HG03558 (cell line): Measurements from ENCODE around the gene ZNF557.

Source experiments
- ATAC-seq: cut with Tn5 transposase; IDR thresholded peaks from one replicate; pipeline ENCODE4 v1.9.1; 2021; ENCODE audit warnings: moderate number of reproducible peaks; ENCODE audit not compliant: unreplicated experiment; ENCODE audit errors: extremely low read depth

The ZNF557 gene

DNA sequence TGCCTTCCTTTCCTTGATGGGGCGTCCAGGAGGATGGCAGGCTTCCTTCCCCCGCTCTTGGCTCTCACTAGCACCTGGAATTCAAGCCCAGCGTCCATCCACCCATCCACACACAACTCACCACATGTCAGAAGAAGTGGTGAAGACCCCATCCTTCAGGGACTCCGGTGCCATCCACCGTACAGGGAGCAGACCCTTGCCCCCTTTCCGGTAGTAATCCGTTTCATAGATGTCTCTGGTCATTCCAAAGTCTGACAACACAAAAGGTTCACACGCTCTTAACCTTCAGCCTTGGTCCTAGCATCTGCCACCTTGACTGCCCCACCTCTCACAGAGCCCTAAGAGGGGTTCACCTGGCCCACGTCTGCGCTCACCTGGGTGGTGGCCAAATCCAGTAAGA, 51.0 kb downstream of the ZNF557 start:
- no peak for ATAC-seq

DNA sequence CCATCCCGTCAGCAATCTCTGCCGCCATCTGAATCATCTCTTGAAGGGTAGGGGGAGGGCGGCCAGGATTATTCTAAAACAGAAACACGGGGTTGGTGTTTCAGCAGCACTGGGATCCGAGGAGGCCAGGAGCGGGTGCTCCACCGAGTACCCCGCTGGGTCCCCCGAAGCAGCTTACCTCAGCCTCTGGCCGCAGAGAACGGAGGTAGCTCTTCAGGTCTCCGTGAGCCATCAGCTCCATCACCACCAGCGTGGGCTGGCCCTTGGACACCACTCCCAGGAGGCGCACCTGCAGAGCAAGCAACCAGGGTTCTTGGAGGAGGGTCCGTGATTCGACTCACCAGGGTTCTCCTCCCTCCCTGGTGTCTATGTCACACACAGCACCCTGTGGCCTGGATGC, 53.2 kb downstream of the ZNF557 start:
- ATAC-seq, result no peak

- no peak for ATAC-seq
Observed at GRCh38 chr19:7124782-7125181, 55.3 kb downstream of the ZNF557 start.

DNA sequence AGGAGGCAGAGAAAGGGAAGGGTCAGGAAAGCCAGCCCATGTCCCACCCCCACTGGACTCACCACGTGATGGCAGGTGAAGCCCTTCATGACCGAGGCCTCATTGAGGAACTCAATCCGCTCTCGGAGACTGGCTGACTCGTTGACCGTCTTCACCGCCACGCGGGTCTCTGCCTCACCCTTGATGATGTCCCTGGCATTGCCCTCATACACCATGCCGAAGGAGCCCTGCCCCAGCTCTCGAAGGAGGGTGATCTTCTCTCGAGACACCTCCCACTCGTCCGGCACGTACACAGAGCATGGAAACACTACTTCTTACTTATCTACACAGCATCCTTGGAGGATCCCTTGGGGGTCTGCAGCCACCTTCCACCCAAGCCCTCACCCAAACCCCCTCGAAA, 55.7 kb downstream of the ZNF557 start:
- no peak for ATAC-seq

- ATAC-seq, result no peak
Observed at GRCh38 chr19:7126132-7126531, 56.6 kb downstream of the ZNF557 start.

DNA sequence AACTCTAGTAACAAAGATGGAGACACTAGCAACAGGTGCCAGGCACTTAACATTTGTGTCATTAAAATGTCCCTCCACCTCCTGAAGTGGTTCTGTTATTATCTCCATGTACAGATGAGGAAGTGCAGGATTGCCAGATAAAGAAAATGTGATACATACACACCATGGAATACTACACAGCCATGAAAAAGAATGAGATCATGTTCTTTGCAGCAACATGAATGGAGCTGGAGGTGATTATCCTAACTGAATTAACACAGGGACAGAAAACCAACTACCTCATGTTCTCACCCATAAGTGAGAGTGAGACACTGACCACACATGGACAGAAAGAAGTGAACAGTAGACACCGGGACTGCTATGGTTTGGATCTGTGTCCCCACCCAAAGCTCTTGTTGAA, 60.5 kb downstream of the ZNF557 start:
- no peak for ATAC-seq

DNA sequence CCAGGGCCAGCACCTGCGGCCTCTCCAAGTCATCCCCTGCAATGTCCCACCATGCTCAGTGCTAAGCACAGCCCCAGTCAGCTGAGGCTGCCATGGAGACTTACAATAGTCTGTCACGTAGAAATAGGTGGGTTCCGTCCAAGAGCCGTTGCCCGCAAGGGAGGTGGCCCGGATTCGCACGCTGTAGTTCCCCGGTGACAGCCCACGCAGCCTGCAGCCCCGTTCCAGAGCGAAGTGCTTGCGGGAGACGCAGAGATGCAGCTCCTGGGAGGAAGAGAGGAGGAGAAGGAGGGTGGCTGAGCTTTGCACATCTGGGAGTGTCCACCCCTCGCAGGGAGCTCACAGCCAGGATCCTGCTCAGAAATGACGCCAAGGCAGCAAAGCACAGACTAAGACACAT, 62.6 kb downstream of the ZNF557 start:
- ATAC-seq, result no peak

DNA sequence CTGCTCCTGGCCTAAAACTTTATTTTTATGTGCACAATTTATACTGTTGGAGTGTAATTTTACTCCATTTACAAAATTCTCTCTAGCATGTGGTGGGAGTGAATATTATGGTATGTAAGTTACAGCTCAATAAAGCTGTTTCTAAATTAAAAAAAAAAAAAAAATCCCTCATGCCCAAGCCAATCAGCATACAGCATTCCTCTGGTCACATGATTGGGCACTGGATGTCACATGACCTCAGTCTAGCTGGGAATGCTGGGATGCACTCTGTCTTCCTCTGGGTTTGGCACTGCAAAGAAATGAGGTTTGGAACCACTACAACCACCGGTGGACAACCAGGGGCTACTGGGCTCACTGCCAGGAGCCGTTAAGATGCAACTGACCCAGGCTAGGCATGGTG, 67.6 kb downstream of the ZNF557 start:
- ATAC-seq, result no peak
